Spinal cord (tissue), 10 donors: ENCODE results near the gene NANS. TPM values are rescaled to one million over a fixed set of nuclear protein-coding genes. Genes with fewer than 3 reads are reported as not detected.
"Not testable (repeated sequence)": the region's sequence is repeated elsewhere in the genome, so short reads cannot be mapped to it uniquely, and the experiment has no call there.

Source experiments
- DNase-seq, 6 donors: peaks; one replicate each; pipeline versions ENCODE4 v3.0.0 to v3.0.0-alpha.2; 2013 to 2015; ENCODE audit warnings: low spot score in 6 of 6, low read depth in 4 of 6
- H3K27ac ChIP-seq: one replicate; pipeline ENCODE4 v1.5.1; 2013; ENCODE audit warnings: low read depth, low read length, control low read depth
- H3K27me3 ChIP-seq: one replicate; pipeline ENCODE4 v1.6.1; 2013; ENCODE audit warnings: low read length; ENCODE audit not compliant: control insufficient read depth, insufficient read depth
- H3K36me3 ChIP-seq: one replicate; pipeline ENCODE4 v1.6.1; 2013; ENCODE audit warnings: low read length; ENCODE audit not compliant: control insufficient read depth, insufficient read depth
- H3K4me1 ChIP-seq: one replicate; pipeline ENCODE4 v1.6.1; 2013; ENCODE audit warnings: low read length; ENCODE audit not compliant: control insufficient read depth, insufficient read depth
- H3K4me3 ChIP-seq: one replicate; pipeline ENCODE4 v1.5.1; 2013; ENCODE audit warnings: low read depth, low read length, control low read depth
- H3K9me3 ChIP-seq: one replicate; pipeline ENCODE4 v1.6.1; 2013; ENCODE audit warnings: low read length; ENCODE audit not compliant: control insufficient read depth, insufficient read depth
- WGBS: methylation state at CpG from one replicate; pipeline ENCODE4 v1.1.5; 2013; ENCODE audit warnings: missing lambda C conversion rate; ENCODE audit not compliant: insufficient coverage; 5-methylcytosine and 5-hydroxymethylcytosine counted together
- polyA plus RNA-seq, 2 donors: library from polyadenylated mRNA; unstranded; fragments of 120-200 nt; gene quantifications; one replicate each; pipeline ENCODE4 v1.2.1, GENCODE V29; 2013; ENCODE audit not compliant: insufficient read length in 2 of 2
- total RNA-seq, 2 donors: library from RNA; depleted of rRNA in 1 of 2; stranded (reverse); fragments of 120-200 nt in 1 of 2; fragments of >200 nt in 1 of 2; gene quantifications; one replicate each; pipeline versions ENCODE4 v1.2.3 to v1.2.4, GENCODE V29; 2013 to 2014
- donor health status: healthy.

The NANS gene
- total and polyA plus RNA-seq, 4 donors = 32.4 to 50.0 (median 44.1) TPM

- no peak overlapping the region for H3K4me3 ChIP-seq
- 27% methylated on average over 6 of the region's 6 CpGs for WGBS
- H3K9me3 ChIP-seq = no peaks in the 10 kb centered on the region
- H3K27ac ChIP-seq = no peak overlapping the region
- H3K36me3 ChIP-seq = peaks cover 2% of the 10 kb centered on the region
- no peak for DNase-seq
- H3K27me3 ChIP-seq = no peaks in the 10 kb centered on the region
- H3K4me1 ChIP-seq = no peaks in the 10 kb centered on the region
These were observed 45.3 kb downstream of the NANS start for GRCh38 chr9:98101868-98102273.

GRCh38 chr9:98104445-98104881 lies 47.9 kb downstream of the NANS start:
- H3K9me3 ChIP-seq = no peaks in the 10 kb centered on the region
- no peak overlapping the region for H3K4me3 ChIP-seq
- H3K4me1 ChIP-seq = no peaks in the 10 kb centered on the region
- H3K36me3 ChIP-seq = peaks cover 7% of the 10 kb centered on the region
- H3K27ac ChIP-seq = no peak overlapping the region
- H3K27me3 ChIP-seq = no peaks in the 10 kb centered on the region
- DNase-seq = no peak
- 91% methylated on average over 2 of the region's 3 CpGs for WGBS

- Histone ChIP-seq H3K4me3 (no peak overlapping the region), H3K4me1 (no peaks in the 10 kb centered on the region), H3K9me3 (no peaks in the 10 kb centered on the region), H3K27me3 (no peaks in the 10 kb centered on the region), H3K27ac (no peak overlapping the region), H3K36me3 (peaks cover 7% of the 10 kb centered on the region)
- DNase-seq = no peak
- 80% methylated on average over 7 of the region's 7 CpGs for WGBS
These were observed 48.5 kb downstream of the NANS start for GRCh38 chr9:98105006-98105405.

- H3K27ac ChIP-seq = no peak overlapping the region
These were observed 51.4 kb downstream of the NANS start for GRCh38 chr9:98107926-98108325.

GRCh38 chr9:98108531-98109031 lies 52.0 kb downstream of the NANS start:
- H3K27me3 ChIP-seq = no peaks in the 10 kb centered on the region
- H3K4me3 ChIP-seq = no peak overlapping the region
- 72% methylated on average over 2 of the region's 5 CpGs for WGBS
- no peaks in the 10 kb centered on the region for H3K4me1 ChIP-seq
- no peak overlapping the region for H3K27ac ChIP-seq
- DNase-seq = no peak
- no peaks in the 10 kb centered on the region for H3K9me3 ChIP-seq
- peaks cover 7% of the 10 kb centered on the region for H3K36me3 ChIP-seq

More at GRCh38 chr9:98107926-98108325, 51.4 kb downstream of the NANS start:
- Histone ChIP-seq H3K9me3 (no peaks in the 10 kb centered on the region), H3K4me1 (no peaks in the 10 kb centered on the region), H3K4me3 (no peak overlapping the region), H3K27me3 (no peaks in the 10 kb centered on the region), H3K36me3 (peaks cover 7% of the 10 kb centered on the region)
- no peak for DNase-seq
- WGBS = 100% methylated on average over 1 of the region's 2 CpGs

GRCh38 chr9:98109052-98109451 lies 52.5 kb downstream of the NANS start:
- Histone ChIP-seq H3K36me3 (peaks cover 7% of the 10 kb centered on the region), H3K27ac (no peak overlapping the region)
- no CpG with 5 or more reads among the region's 3 CpGs for WGBS

GRCh38 chr9:98117097-98117496 lies 60.6 kb downstream of the NANS start:
- not testable (repeated sequence) for H3K4me3 ChIP-seq, H3K27ac ChIP-seq, H3K27me3 ChIP-seq, DNase-seq, H3K9me3 ChIP-seq, H3K36me3 ChIP-seq
- H3K4me1 ChIP-seq = peaks cover 12% of the 10 kb centered on the region
- WGBS = 89% methylated on average over 4 of the region's 6 CpGs

More at GRCh38 chr9:98109052-98109451, 52.5 kb downstream of the NANS start:
- Histone ChIP-seq H3K4me3 (no peak overlapping the region), H3K4me1 (no peaks in the 10 kb centered on the region), H3K9me3 (no peaks in the 10 kb centered on the region), H3K27me3 (no peaks in the 10 kb centered on the region)
- no peak for DNase-seq

- peak overlapping the region; percentile 57 for H3K4me3 ChIP-seq
- 65% methylated on average over 5 of the region's 5 CpGs for whole genome bisulfite sequencing
- H3K36me3 ChIP-seq = no peaks in the 10 kb centered on the region
- no peaks in the 10 kb centered on the region for H3K27me3 ChIP-seq
- peaks cover 12% of the 10 kb centered on the region for H3K4me1 ChIP-seq
- no peaks in the 10 kb centered on the region for H3K9me3 ChIP-seq
- no peak for DNase-seq
- H3K27ac ChIP-seq = no peak overlapping the region
These were observed 61.6 kb downstream of the NANS start for GRCh38 chr9:98117984-98118639.

GRCh38 chr9:98118640-98119601 lies 62.4 kb downstream of the NANS start, which contains the start of gene TRIM14:
Gene TRIM14 (minus strand): TSS chr9:98119222. CDS start chr9:98119188, 34 bp downstream.
- whole genome bisulfite sequencing = 7% methylated on average over 71 of the region's 71 CpGs
- Histone ChIP-seq H3K4me3 (peak within 1 kb of the TSS; percentile 57), H3K36me3 (no peaks in the 10 kb centered on the region), H3K9me3 (no peaks in the 10 kb centered on the region), H3K27me3 (no peaks in the 10 kb centered on the region), H3K27ac (no peak within 1 kb of the TSS), H3K4me1 (peaks cover 12% of the 10 kb centered on the region)
- DNase-seq = peak; percentile 15 to 73 (median 30)
